Activated CD4-positive, alpha-beta T cell treated with anti-CD3 and anti-CD28 coated beads for 4 hours (primary cell): ENCODE results near the gene PABPC3.

Experiments used
- DNase-seq, 2 donors: peaks; one replicate each; pipeline ENCODE4 v3.0.0-alpha.2; 2020

PABPC3 gene

DNA sequence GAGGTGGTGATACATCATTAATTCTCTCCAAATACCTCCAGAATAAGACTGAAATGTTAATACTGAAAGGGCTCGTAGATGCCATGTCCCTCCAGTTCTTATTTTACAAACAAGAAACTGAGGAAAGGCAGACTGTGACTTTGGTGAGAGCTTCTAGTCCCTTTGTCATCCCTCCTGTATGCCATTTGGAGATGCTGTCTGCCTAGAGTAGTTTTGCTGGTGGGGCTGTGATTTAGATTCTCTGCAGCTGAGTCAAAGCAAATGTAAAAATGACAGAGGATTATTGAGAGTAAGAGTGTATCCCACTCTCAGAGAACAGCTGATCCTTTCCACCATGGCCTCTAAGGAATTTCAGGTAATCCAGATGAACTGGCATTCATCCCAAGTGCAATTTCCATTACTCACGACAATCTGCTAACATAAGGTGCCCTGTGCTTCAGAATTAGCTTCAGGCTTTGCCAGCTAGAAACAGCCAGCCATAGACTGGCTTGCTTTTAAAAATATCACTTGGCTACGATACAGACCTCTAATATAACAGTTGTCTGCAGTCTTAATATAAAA, 16.8 kb downstream of the PABPC3 start:
- DNase-seq = no peak

- peak; percentile 13 to 42 for DNase-seq
Measured at GRCh38 chr13:25114220-25114619, 18.3 kb downstream of the PABPC3 start.

- no peak for DNase-seq
Measured at GRCh38 chr13:25116044-25116443, 20.1 kb downstream of the PABPC3 start.

GRCh38 chr13:25117312-25117711, 21.4 kb downstream of the PABPC3 start:
- DNase-seq = no peak

DNA sequence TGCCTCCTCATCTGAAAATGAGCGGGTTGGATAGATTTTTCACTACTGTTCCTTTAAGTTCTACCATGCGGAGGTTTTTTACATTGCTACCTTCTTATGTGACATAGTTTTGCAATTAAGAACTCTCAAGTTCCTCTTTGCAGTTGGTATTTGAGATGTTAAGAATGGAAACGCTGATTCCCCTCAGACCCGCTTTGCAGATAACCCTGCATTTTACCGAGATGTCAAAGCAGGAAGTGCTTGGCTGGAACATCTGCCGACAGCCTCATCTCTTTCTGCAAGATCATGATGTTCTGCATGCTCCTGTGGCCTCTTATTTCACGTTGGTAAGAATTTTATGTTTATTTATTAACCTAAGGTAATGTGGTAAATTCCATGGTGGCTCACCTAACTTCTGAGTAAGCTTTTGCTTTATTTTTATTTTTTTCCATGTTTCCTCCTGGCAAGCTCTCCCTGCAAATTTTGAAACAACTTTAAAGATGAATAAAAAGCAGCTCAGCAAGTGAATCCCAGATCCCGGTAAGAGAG, 22.5 kb downstream of the PABPC3 start:
- DNase-seq = no peak

- no peak for DNase-seq
Measured at GRCh38 chr13:25130944-25131343, 35.0 kb downstream of the PABPC3 start.

GRCh38 chr13:25131881-25132420, 36.0 kb downstream of the PABPC3 start:
- DNase-seq = no peak

- DNase-seq = no peak
Measured at GRCh38 chr13:25132751-25133390, 36.9 kb downstream of the PABPC3 start.

GRCh38 chr13:25135896-25136295, 40.0 kb downstream of the PABPC3 start:
- DNase-seq = no peak

GRCh38 chr13:25136880-25137787, 41.2 kb downstream of the PABPC3 start:
- no peak for DNase-seq

GRCh38 chr13:25137788-25138115, 41.8 kb downstream of the PABPC3 start:
- no peak for DNase-seq

DNA sequence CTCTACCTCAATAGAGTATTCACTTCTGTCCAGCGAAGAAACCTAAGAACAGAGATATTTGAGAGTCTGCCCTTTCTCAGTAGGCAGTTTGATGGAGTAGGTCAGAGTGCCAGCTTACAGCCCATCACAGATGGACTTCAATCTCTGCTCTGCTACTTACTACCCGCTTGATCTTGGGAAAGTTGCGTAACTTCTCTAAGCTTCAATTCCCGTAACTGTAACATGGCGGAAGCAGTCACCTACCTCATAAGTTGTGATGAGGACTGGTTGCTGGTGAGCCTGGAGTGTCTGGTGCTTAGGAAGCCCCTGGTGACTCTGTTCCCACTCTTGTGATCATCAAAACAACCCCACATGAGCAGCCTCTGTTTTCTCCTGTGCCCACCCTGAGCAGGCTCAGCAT, 45.1 kb downstream of the PABPC3 start:
- DNase-seq = no peak

DNA sequence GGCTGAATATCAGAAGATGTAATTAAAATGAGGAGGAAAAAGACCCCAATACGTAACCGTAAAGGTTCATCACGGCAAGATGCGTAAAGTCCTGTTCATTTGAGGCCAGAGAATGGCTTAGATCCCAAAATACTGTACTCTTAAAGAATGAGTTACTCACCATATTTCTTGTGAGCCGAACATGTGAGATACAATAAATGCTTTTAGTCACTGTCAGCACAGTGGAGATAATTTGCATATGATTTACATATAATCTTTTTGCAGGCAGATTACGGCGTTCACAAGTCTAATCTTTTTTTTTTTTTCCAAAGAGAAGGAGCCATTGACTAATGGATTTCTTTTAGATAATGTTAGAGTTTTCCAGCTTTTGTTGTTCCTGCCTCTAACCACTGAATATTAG, 47.8 kb downstream of the PABPC3 start:
- no peak for DNase-seq

DNA sequence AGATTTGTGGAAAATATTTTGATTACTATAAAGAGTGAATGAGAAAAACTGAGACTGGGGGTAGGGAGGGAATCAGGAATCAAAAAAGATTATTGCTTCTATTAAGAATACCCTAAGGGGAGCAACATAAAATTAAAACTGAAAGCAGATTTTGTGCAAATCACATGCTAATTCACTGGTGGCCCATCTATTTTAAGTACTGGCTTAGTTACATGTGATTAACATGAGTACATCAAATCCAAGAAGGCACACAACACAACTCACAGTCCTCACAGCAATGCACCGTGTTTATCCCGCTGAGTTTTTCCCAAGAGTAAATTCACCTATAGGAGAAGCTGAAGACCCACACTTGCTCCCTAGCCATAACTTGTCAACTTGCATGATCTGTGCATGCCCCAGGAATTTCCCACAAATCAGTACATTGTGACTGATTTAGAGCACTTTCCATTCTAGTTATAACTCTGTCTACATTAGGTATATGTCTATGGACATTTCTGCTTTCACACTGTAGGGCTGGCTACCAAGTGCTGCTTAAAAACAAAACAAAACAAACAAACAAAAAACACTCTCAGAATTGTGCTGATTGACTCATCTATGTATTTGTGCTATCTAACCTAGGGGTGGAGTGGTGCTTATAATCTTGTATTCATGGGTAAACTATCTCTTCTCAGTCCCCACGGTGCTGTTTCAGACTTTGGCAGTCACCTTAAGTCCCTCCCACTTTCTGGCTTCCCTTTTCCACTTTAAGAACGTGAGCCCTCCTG, 51.9 kb downstream of the PABPC3 start:
- DNase-seq = no peak

GRCh38 chr13:25148402-25148771, 52.5 kb downstream of the PABPC3 start:
- DNase-seq = no peak
